GM21526 (cell line): ENCODE results near the gene ZFP57.

Source experiments
- ATAC-seq: cut with Tn5 transposase; IDR thresholded peaks from one replicate; pipeline ENCODE4 v1.9.1; 2021; ENCODE audit warnings: moderate library complexity; ENCODE audit not compliant: unreplicated experiment, low FRiP score

Gene ZFP57

DNA sequence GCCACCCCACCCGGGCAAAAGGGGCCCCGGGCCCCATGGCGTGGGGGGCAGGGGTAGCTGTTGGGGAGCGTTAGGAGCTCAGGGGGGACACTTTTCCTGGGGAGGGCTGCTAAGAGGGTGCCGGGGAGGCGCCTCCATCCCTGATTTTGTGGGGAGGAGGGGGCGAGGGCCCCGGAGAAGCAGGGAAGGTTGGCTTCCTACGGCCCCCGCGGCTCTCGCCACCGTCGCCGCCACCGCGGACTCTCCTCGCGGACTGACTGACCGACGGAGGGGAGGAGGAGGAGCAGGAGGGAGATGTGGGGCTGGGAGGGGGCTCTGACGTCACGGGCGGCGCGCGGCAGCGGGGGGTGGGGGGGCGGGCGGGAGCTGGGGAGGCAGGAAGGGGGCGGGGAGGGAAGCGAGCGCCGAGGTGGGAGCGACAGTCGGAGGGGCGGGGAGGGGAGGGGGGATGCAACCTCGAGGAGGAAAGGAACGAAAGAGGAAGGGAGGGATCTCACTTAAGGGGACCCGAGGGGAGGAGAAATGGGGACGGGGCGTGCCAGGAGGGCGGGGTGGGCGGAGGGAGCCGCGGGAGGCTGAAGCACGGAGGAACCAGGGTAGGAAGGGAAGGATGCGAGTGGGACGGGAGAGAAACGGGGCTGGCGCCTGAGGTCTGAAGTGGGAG is 53.1 kb downstream of the ZFP57 start:
- no peak for ATAC-seq

DNA sequence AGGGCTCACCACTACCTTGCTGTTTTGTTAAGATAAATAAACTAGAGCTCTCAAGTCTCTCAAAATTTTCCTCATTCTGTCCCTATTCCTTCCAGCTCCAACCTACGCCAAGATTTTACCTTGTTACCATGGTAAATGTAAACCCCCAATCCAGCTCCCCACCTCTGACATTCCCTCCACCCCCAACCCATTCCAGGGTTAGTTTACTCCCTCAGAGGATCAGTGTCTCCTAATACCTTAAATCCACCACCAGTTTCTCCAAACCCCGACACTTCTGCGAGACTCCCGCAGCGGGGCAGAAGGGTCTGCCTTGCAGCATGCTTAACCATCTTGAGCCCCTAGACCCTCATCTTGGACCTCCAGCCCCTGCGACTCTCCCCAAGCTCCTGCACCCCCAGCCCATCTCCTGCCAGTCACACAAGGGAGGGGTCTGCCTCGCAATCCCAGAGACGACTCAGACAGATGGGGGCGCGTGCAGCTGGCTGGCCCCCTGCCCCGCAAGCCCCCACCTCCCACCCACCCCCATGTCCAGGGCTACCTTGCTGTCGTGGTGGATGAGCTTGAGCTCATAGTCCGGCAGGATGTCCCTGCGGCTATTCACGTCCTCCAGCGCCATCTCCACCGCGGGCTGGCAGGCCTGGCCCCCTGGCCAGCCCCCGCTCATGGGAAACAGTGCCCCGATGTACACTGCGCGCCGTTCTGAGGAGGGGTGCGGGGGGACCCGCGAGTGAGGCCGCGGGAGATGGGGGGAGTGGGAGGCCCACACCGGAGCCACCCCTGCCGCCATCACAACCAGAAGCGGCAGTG is 53.8 kb downstream of the ZFP57 start:
- ATAC-seq = no peak

DNA sequence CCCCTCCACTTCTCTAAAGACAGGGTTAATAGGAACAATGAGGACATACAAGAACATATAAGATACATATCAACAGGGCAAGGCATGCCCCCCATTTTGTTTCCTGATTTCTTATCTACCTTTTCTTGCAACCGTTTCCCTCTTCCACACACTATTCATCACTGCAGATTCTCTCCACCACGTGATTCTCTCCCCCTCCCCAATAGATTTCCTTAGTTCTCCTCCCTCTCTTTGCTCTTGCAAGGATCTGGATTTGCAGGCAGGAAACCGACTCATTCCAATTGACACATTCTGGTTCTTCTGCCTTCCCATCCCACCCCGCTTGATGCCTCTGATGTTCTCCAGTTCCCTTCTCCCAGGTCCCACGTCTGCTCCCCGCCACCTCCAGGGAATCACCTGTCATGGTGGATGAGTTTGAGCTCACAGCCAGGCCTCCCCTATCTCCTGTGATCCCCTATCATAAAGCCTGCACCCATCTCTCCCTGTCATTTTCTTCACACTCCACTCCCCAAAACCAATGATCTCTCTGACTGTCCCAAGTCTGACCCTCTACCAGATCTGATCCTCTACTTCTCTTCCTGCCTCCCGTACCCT is 55.5 kb downstream of the ZFP57 start:
- no peak for ATAC-seq

DNA sequence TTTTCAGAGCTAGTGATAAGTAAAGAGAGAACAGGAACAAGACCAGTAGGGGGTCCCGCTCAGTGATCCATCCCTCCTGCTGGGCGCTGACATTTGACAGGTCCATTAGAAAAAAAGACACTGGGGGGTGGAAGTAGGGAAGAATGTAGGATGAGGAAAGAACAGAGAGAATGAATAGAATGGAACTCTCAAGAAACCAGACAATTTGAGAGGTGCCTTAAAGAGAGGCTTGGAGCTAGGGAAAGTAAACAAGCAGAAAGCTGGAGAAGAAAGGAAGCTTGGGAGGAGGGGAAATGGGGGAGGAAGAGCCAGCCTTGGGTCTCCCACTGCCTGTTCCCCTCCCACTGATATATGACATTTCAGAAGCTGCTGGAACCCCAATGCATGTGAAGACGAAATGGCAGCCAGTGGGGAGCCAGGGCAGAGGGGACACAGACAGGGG is 56.4 kb downstream of the ZFP57 start:
- ATAC-seq = no peak
